Measurements from ENCODE around the gene MMP7.

MMP7 gene

GRCh38 chr11:102552020-102552419 lies 21.5 kb upstream of the MMP7 start:
- Histone ChIP-seq H3K9me3 (replicated peaks in 1 of 2; ENCODE audit: control insufficient read depth in 2 of 2, insufficient read depth in 1 of 2, low read depth in 1 of 2, low read length in 2 of 2) (no peaks in the 10 kb centered on the region), H3K4me3 (ENCODE audit: low read length in 2 of 2) (no peak overlapping the region), H2BK12ac (ENCODE audit: low read length) (no peak overlapping the region), H4K91ac (ENCODE audit: low read depth, low read length, poor library complexity) (no peak overlapping the region), H3K23ac (ENCODE audit: low read depth, low read length, poor library complexity) (no peak overlapping the region), H3K79me1 (ENCODE audit: low read depth, low read length) (no peaks in the 10 kb centered on the region), H3K9ac (ENCODE audit: low read depth, low read length, poor library complexity) (no peak overlapping the region), H3K27me3 (ENCODE audit: control insufficient read depth in 3 of 3, insufficient read depth in 3 of 3, low read depth in 1 of 3, low read length in 3 of 3) (no peaks in the 10 kb centered on the region), H2BK5ac (ENCODE audit: low read length) (no peak overlapping the region), H3K4me2 (ENCODE audit: insufficient read depth, low read length, poor library complexity, severe bottlenecking) (no peak overlapping the region), H4K8ac (ENCODE audit: low read depth, low read length) (no peak overlapping the region), H3K4me1 (ENCODE audit: control insufficient read depth in 2 of 2, insufficient read depth in 1 of 2, low read depth in 1 of 2, low read length in 2 of 2) (peaks cover 0 to 6% of the 10 kb centered on the region in 2 donors), H3K27ac (replicated peaks; ENCODE audit: low read length) (no peak overlapping the region), H2BK15ac (ENCODE audit: low read length) (no peak overlapping the region), H3K4ac (ENCODE audit: low read length) (no peak overlapping the region), H2BK120ac (ENCODE audit: low read depth, low read length) (no peak overlapping the region), H2AK5ac (ENCODE audit: low read depth, low read length) (no peak overlapping the region), H3K18ac (ENCODE audit: low read length) (peak overlapping the region; percentile 15), H3K14ac (ENCODE audit: low read length) (no peak overlapping the region), H2AFZ (ENCODE audit: low read length) (no peak overlapping the region), H3K36me3 (replicated peaks in 1 of 2; ENCODE audit: control insufficient read depth in 2 of 2, insufficient read depth in 2 of 2, low read length in 2 of 2) (no peaks in the 10 kb centered on the region)
- no peak for DNase-seq (ENCODE audit: low spot score)
- WGBS, 2 donors (ENCODE audit: extremely low coverage in 2 of 2, insufficient read length in 2 of 2, insufficient replicate concordance in 1 of 2) = no CpG with 5 or more reads among the region's 2 CpGs

- Histone ChIP-seq H4K91ac (ENCODE audit: low read depth, low read length, poor library complexity) (no peak overlapping the region), H3K4me2 (ENCODE audit: insufficient read depth, low read length, poor library complexity, severe bottlenecking) (no peak overlapping the region), H3K4ac (ENCODE audit: low read length) (no peak overlapping the region), H3K14ac (ENCODE audit: low read length) (no peak overlapping the region), H2BK15ac (ENCODE audit: low read length) (no peak overlapping the region), H3K27me3 (ENCODE audit: control insufficient read depth in 3 of 3, insufficient read depth in 3 of 3, low read depth in 1 of 3, low read length in 3 of 3) (no peaks in the 10 kb centered on the region), H3K23ac (ENCODE audit: low read depth, low read length, poor library complexity) (no peak overlapping the region), H3K9ac (ENCODE audit: low read depth, low read length, poor library complexity) (no peak overlapping the region), H2BK120ac (ENCODE audit: low read depth, low read length) (no peak overlapping the region), H2BK12ac (ENCODE audit: low read length) (no peak overlapping the region), H2AK5ac (ENCODE audit: low read depth, low read length) (no peak overlapping the region), H3K18ac (ENCODE audit: low read length) (no peak overlapping the region), H3K79me1 (ENCODE audit: low read depth, low read length) (no peaks in the 10 kb centered on the region), H4K8ac (ENCODE audit: low read depth, low read length) (no peak overlapping the region), H3K4me3 (ENCODE audit: low read length in 2 of 2) (no peak overlapping the region), H3K36me3 (replicated peaks in 1 of 2; ENCODE audit: control insufficient read depth in 2 of 2, insufficient read depth in 2 of 2, low read length in 2 of 2) (no peaks in the 10 kb centered on the region), H3K27ac (replicated peaks; ENCODE audit: low read length) (no peak overlapping the region), H2AFZ (ENCODE audit: low read length) (peak overlapping the region; percentile 8), H2BK5ac (ENCODE audit: low read length) (no peak overlapping the region), H3K4me1 (ENCODE audit: control insufficient read depth in 2 of 2, insufficient read depth in 1 of 2, low read depth in 1 of 2, low read length in 2 of 2) (peaks cover 0 to 6% of the 10 kb centered on the region in 2 donors), H3K9me3 (replicated peaks in 1 of 2; ENCODE audit: control insufficient read depth in 2 of 2, insufficient read depth in 1 of 2, low read depth in 1 of 2, low read length in 2 of 2) (no peaks in the 10 kb centered on the region)
- DNase-seq (ENCODE audit: low spot score) = no peak
- no CpG with 5 or more reads among the region's 6 CpGs for WGBS, 2 donors (ENCODE audit: extremely low coverage in 2 of 2, insufficient read length in 2 of 2, insufficient replicate concordance in 1 of 2)
Measured at GRCh38 chr11:102551169-102551781, 20.7 kb upstream of the MMP7 start.

- Histone ChIP-seq H2AK5ac (ENCODE audit: low read depth, low read length) (no peak overlapping the region), H2BK12ac (ENCODE audit: low read length) (no peak overlapping the region), H3K79me1 (ENCODE audit: low read depth, low read length) (no peaks in the 10 kb centered on the region), H2BK15ac (ENCODE audit: low read length) (no peak overlapping the region), H3K9ac (ENCODE audit: low read depth, low read length, poor library complexity) (no peak overlapping the region), H3K27me3 (ENCODE audit: control insufficient read depth in 3 of 3, insufficient read depth in 3 of 3, low read depth in 1 of 3, low read length in 3 of 3) (no peaks in the 10 kb centered on the region), H4K91ac (ENCODE audit: low read depth, low read length, poor library complexity) (no peak overlapping the region), H3K4me3 (ENCODE audit: low read length in 2 of 2) (no peak overlapping the region), H3K4me1 (ENCODE audit: control insufficient read depth in 2 of 2, insufficient read depth in 1 of 2, low read depth in 1 of 2, low read length in 2 of 2) (peaks cover 0 to 3% of the 10 kb centered on the region in 2 donors), H3K9me3 (replicated peaks in 1 of 2; ENCODE audit: control insufficient read depth in 2 of 2, insufficient read depth in 1 of 2, low read depth in 1 of 2, low read length in 2 of 2) (no peaks in the 10 kb centered on the region), H3K14ac (ENCODE audit: low read length) (no peak overlapping the region), H3K4ac (ENCODE audit: low read length) (no peak overlapping the region), H2BK5ac (ENCODE audit: low read length) (no peak overlapping the region), H3K4me2 (ENCODE audit: insufficient read depth, low read length, poor library complexity, severe bottlenecking) (no peak overlapping the region), H2AFZ (ENCODE audit: low read length) (no peak overlapping the region), H3K23ac (ENCODE audit: low read depth, low read length, poor library complexity) (no peak overlapping the region), H4K8ac (ENCODE audit: low read depth, low read length) (no peak overlapping the region), H2BK120ac (ENCODE audit: low read depth, low read length) (no peak overlapping the region), H3K36me3 (replicated peaks in 1 of 2; ENCODE audit: control insufficient read depth in 2 of 2, insufficient read depth in 2 of 2, low read length in 2 of 2) (no peaks in the 10 kb centered on the region), H3K18ac (ENCODE audit: low read length) (no peak overlapping the region), H3K27ac (replicated peaks; ENCODE audit: low read length) (no peak overlapping the region)
- WGBS, 2 donors (ENCODE audit: extremely low coverage in 2 of 2, insufficient read length in 2 of 2, insufficient replicate concordance in 1 of 2) = no CpG with 5 or more reads among the region's 3 CpGs
- no peak for DNase-seq (ENCODE audit: low spot score)
Measured at GRCh38 chr11:102546923-102547471, 16.4 kb upstream of the MMP7 start.

- WGBS, 2 donors (ENCODE audit: extremely low coverage in 2 of 2, insufficient read length in 2 of 2, insufficient replicate concordance in 1 of 2) = no CpG with 5 or more reads among the region's 4 CpGs
- Histone ChIP-seq H3K27ac (replicated peaks; ENCODE audit: low read length) (no peak overlapping the region), H2BK12ac (ENCODE audit: low read length) (no peak overlapping the region)
Measured at GRCh38 chr11:102546427-102546826, 15.9 kb upstream of the MMP7 start.

More at GRCh38 chr11:102546427-102546826, 15.9 kb upstream of the MMP7 start:
- Histone ChIP-seq H3K9ac (ENCODE audit: low read depth, low read length, poor library complexity) (no peak overlapping the region), H3K4ac (ENCODE audit: low read length) (no peak overlapping the region), H3K4me3 (ENCODE audit: low read length in 2 of 2) (no peak overlapping the region), H4K8ac (ENCODE audit: low read depth, low read length) (no peak overlapping the region), H2BK120ac (ENCODE audit: low read depth, low read length) (no peak overlapping the region), H3K14ac (ENCODE audit: low read length) (no peak overlapping the region), H3K4me1 (ENCODE audit: control insufficient read depth in 2 of 2, insufficient read depth in 1 of 2, low read depth in 1 of 2, low read length in 2 of 2) (peaks cover 0 to 2% of the 10 kb centered on the region in 2 donors), H3K36me3 (replicated peaks in 1 of 2; ENCODE audit: control insufficient read depth in 2 of 2, insufficient read depth in 2 of 2, low read length in 2 of 2) (no peaks in the 10 kb centered on the region), H2BK15ac (ENCODE audit: low read length) (no peak overlapping the region), H4K91ac (ENCODE audit: low read depth, low read length, poor library complexity) (no peak overlapping the region), H2AFZ (ENCODE audit: low read length) (no peak overlapping the region), H3K27me3 (ENCODE audit: control insufficient read depth in 3 of 3, insufficient read depth in 3 of 3, low read depth in 1 of 3, low read length in 3 of 3) (no peaks in the 10 kb centered on the region), H3K9me3 (replicated peaks in 1 of 2; ENCODE audit: control insufficient read depth in 2 of 2, insufficient read depth in 1 of 2, low read depth in 1 of 2, low read length in 2 of 2) (no peaks in the 10 kb centered on the region), H3K79me1 (ENCODE audit: low read depth, low read length) (no peaks in the 10 kb centered on the region), H3K4me2 (ENCODE audit: insufficient read depth, low read length, poor library complexity, severe bottlenecking) (no peak overlapping the region), H3K18ac (ENCODE audit: low read length) (no peak overlapping the region), H2AK5ac (ENCODE audit: low read depth, low read length) (no peak overlapping the region), H3K23ac (ENCODE audit: low read depth, low read length, poor library complexity) (no peak overlapping the region), H2BK5ac (ENCODE audit: low read length) (no peak overlapping the region)
- no peak for DNase-seq (ENCODE audit: low spot score)

Data from neuronal stem cell (in vitro differentiated cells).